ENCODE results near the gene ANXA2. TPM values are rescaled to one million over a fixed set of nuclear protein-coding genes. Genes with fewer than 3 reads are reported as not detected.

The ANXA2 gene
- total and polyA plus RNA-seq, 2 experiments from 2014 or later, result 202 to 225 TPM

- Histone ChIP-seq H3K36me3 (ENCODE audit: insufficient read depth) (peaks cover 2% of the 10 kb centered on the region; the same call in 1 of the 2 replicates), H3K27me3 (ENCODE audit: insufficient read depth) (no peaks in the 10 kb centered on the region), H3F3A (replicated peaks; ENCODE audit: low read depth) (no peaks in the 10 kb centered on the region), H2AFZ (no peak overlapping the region), H4K20me1 (replicated peaks; ENCODE audit: insufficient read depth) (no peaks in the 10 kb centered on the region; the same call in 1 of the 2 replicates), H3K27ac (ENCODE audit: low read depth) (no peak overlapping the region), H3K79me2 (replicated peaks; ENCODE audit: insufficient read depth) (no peaks in the 10 kb centered on the region), H3K9me2 (ENCODE audit: insufficient read depth) (no peaks in the 10 kb centered on the region), H3K4me3 (no peak overlapping the region), H3K4me1 (ENCODE audit: insufficient read depth) (no peaks in the 10 kb centered on the region; the same call in 1 of the 2 replicates), H3K4me2 (no peak overlapping the region)
- H3K36me3 Mint-ChIP-seq (ENCODE audit: low read depth), result peaks cover 12% of the 10 kb centered on the region; the same call in 2 of the 3 replicates
- no peak overlapping the region for H3K27ac Mint-ChIP-seq
- no peaks in the 10 kb centered on the region for H3K4me1 Mint-ChIP-seq
- H3K9me3 Mint-ChIP-seq, result no peaks in the 10 kb centered on the region
- DNase-seq (ENCODE audit: low spot score) (no peak), ATAC-seq (no peak)
- TF ChIP-seq CTCF (conservative IDR thresholded peaks at IDR 0.05; ENCODE audit: low read depth in 2 of 2) (no peak), ETS1 (IDR thresholded peaks at IDR 0.05) (no peak), EZH2phosphoT487 (IDR thresholded peaks at IDR 0.05; ENCODE audit: unreplicated experiment) (no peak), CREB1 (CRISPR knock-in tag; IDR thresholded peaks at IDR 0.05; ENCODE audit: low read depth) (no peak), NANOG (IDR thresholded peaks at IDR 0.05; ENCODE audit: borderline replicate concordance) (no peak), ZNF114 (CRISPR knock-in tag; IDR thresholded peaks at IDR 0.05) (no peak), POLR2AphosphoS5 (IDR thresholded peaks at IDR 0.05; ENCODE audit: low read depth) (no peak), EZH2 (IDR thresholded peaks at IDR 0.05; ENCODE audit: low read depth, unreplicated experiment) (no peak), ZNF331 (CRISPR knock-in tag; IDR thresholded peaks at IDR 0.05; ENCODE audit: low read depth) (no peak), JUNB (IDR thresholded peaks at IDR 0.05; ENCODE audit: unreplicated experiment) (no peak), ZNF462 (CRISPR knock-in tag; IDR thresholded peaks at IDR 0.05) (no peak), STAT1 (IDR thresholded peaks at IDR 0.05; ENCODE audit: unreplicated experiment) (no peak), REST (IDR thresholded peaks at IDR 0.05; ENCODE audit: unreplicated experiment) (no peak)
- H3K27me3 Mint-ChIP-seq (ENCODE audit: insufficient read depth, low read depth, poor library complexity), result no peaks in the 10 kb centered on the region
- no peak overlapping the region for H3K4me3 Mint-ChIP-seq
Measured at GRCh38 chr15:60441331-60441730, 43.5 kb upstream of the ANXA2 start.

Data from GM23338 (cell line).